ENCODE measurements around the gene GPR148. TPM values are rescaled to one million over a fixed set of nuclear protein-coding genes. Genes with fewer than 3 reads are reported as not detected.

The GPR148 gene
- polyA plus RNA-seq, 1 donor = 0.37 TPM

- WGBS (ENCODE audit: insufficient coverage, low lambda C conversion rate) = no CpG with 5 or more reads among the region's 9 CpGs
- Histone ChIP-seq H3K27ac (ENCODE audit: low read length) (no peak overlapping the region), H3K9me3 (ENCODE audit: control insufficient read depth, low read depth, low read length) (peaks cover 8% of the 10 kb centered on the region), H3K4me1 (ENCODE audit: control insufficient read depth, insufficient read depth, low read length) (no peaks in the 10 kb centered on the region), H3K27me3 (ENCODE audit: control insufficient read depth, insufficient read depth, low read length) (peaks cover 3% of the 10 kb centered on the region), H3K4me3 (ENCODE audit: low read length) (no peak overlapping the region), H3K36me3 (ENCODE audit: control insufficient read depth, insufficient read depth, low read length) (no peaks in the 10 kb centered on the region)
- no peak for DNase-seq
Measured at GRCh38 chr2:130749078-130749477, 20.2 kb downstream of the GPR148 start.

- Histone ChIP-seq H3K4me3 (ENCODE audit: low read length) (no peak overlapping the region), H3K9me3 (ENCODE audit: control insufficient read depth, low read depth, low read length) (peaks cover 4% of the 10 kb centered on the region), H3K4me1 (ENCODE audit: control insufficient read depth, insufficient read depth, low read length) (no peaks in the 10 kb centered on the region), H3K36me3 (ENCODE audit: control insufficient read depth, insufficient read depth, low read length) (no peaks in the 10 kb centered on the region), H3K27ac (ENCODE audit: low read length) (no peak overlapping the region), H3K27me3 (ENCODE audit: control insufficient read depth, insufficient read depth, low read length) (peaks cover 6% of the 10 kb centered on the region)
- no CpG with 5 or more reads among the region's 6 CpGs for WGBS (ENCODE audit: insufficient coverage, low lambda C conversion rate)
- DNase-seq = no peak
Measured at GRCh38 chr2:130749641-130750040, 20.8 kb downstream of the GPR148 start.

GRCh38 chr2:130754811-130755210 lies 25.9 kb downstream of the GPR148 start:
- DNase-seq = no peak
- peaks cover 37% of the 10 kb centered on the region for H3K27me3 ChIP-seq (ENCODE audit: control insufficient read depth, insufficient read depth, low read length)
- H3K36me3 ChIP-seq (ENCODE audit: control insufficient read depth, insufficient read depth, low read length) = no peaks in the 10 kb centered on the region
- H3K9me3 ChIP-seq (ENCODE audit: control insufficient read depth, low read depth, low read length) = no peaks in the 10 kb centered on the region
- H3K27ac ChIP-seq (ENCODE audit: low read length) = no peak overlapping the region
- no peak overlapping the region for H3K4me3 ChIP-seq (ENCODE audit: low read length)
- H3K4me1 ChIP-seq (ENCODE audit: control insufficient read depth, insufficient read depth, low read length) = peaks cover 3% of the 10 kb centered on the region
- WGBS (ENCODE audit: insufficient coverage, low lambda C conversion rate) = no CpG with 5 or more reads among the region's 8 CpGs

- H3K4me3 ChIP-seq (ENCODE audit: low read length) = peak within 1 kb of the TSS; percentile 38
- peak in 1 of 2 donors; percentile 37 for DNase-seq
- H3K4me1 ChIP-seq (ENCODE audit: control insufficient read depth, insufficient read depth, low read length) = peaks cover 3% of the 10 kb centered on the region
- H3K36me3 ChIP-seq (ENCODE audit: control insufficient read depth, insufficient read depth, low read length) = no peaks in the 10 kb centered on the region
- H3K9me3 ChIP-seq (ENCODE audit: control insufficient read depth, low read depth, low read length) = no peaks in the 10 kb centered on the region
- peak within 1 kb of the TSS; percentile 29 for H3K27ac ChIP-seq (ENCODE audit: low read length)
- peaks cover 37% of the 10 kb centered on the region for H3K27me3 ChIP-seq (ENCODE audit: control insufficient read depth, insufficient read depth, low read length)
- no CpG with 5 or more reads among the region's 43 CpGs for WGBS (ENCODE audit: insufficient coverage, low lambda C conversion rate)
Measured at GRCh38 chr2:130755256-130756052, 26.6 kb downstream of the GPR148 start, which contains the start of gene AMER3. AMER3 (plus strand) TSS chr2:130755540; CDS start chr2:130762073, 6,533 bp downstream.

GRCh38 chr2:130756053-130756873 lies 27.4 kb downstream of the GPR148 start:
- peak; percentile 19 to 62 for DNase-seq
- H3K27me3 ChIP-seq (ENCODE audit: control insufficient read depth, insufficient read depth, low read length) = peaks cover 37% of the 10 kb centered on the region
- no CpG with 5 or more reads among the region's 80 CpGs for WGBS (ENCODE audit: insufficient coverage, low lambda C conversion rate)

GRCh38 chr2:130756874-130757668 lies 28.2 kb downstream of the GPR148 start:
- no peak for DNase-seq
- WGBS (ENCODE audit: insufficient coverage, low lambda C conversion rate) = 52% methylated on average over 2 of the region's 16 CpGs
- Histone ChIP-seq H3K36me3 (ENCODE audit: control insufficient read depth, insufficient read depth, low read length) (no peaks in the 10 kb centered on the region), H3K9me3 (ENCODE audit: control insufficient read depth, low read depth, low read length) (no peaks in the 10 kb centered on the region), H3K4me3 (ENCODE audit: low read length) (no peak overlapping the region), H3K27me3 (ENCODE audit: control insufficient read depth, insufficient read depth, low read length) (peaks cover 37% of the 10 kb centered on the region), H3K27ac (ENCODE audit: low read length) (no peak overlapping the region), H3K4me1 (ENCODE audit: control insufficient read depth, insufficient read depth, low read length) (peaks cover 3% of the 10 kb centered on the region)

More at GRCh38 chr2:130756053-130756873, 27.4 kb downstream of the GPR148 start:
- H3K9me3 ChIP-seq (ENCODE audit: control insufficient read depth, low read depth, low read length) = no peaks in the 10 kb centered on the region
- H3K36me3 ChIP-seq (ENCODE audit: control insufficient read depth, insufficient read depth, low read length) = no peaks in the 10 kb centered on the region
- H3K4me3 ChIP-seq (ENCODE audit: low read length) = peak overlapping the region; percentile 38
- peaks cover 3% of the 10 kb centered on the region for H3K4me1 ChIP-seq (ENCODE audit: control insufficient read depth, insufficient read depth, low read length)
- H3K27ac ChIP-seq (ENCODE audit: low read length) = peak overlapping the region; percentile 29

- H3K36me3 ChIP-seq (ENCODE audit: control insufficient read depth, insufficient read depth, low read length) = no peaks in the 10 kb centered on the region
Measured at GRCh38 chr2:130759906-130760753, 31.3 kb downstream of the GPR148 start.

GRCh38 chr2:130760754-130761751 lies 32.2 kb downstream of the GPR148 start:
- H3K9me3 ChIP-seq (ENCODE audit: control insufficient read depth, low read depth, low read length) = no peaks in the 10 kb centered on the region
- H3K27me3 ChIP-seq (ENCODE audit: control insufficient read depth, insufficient read depth, low read length) = peaks cover 20% of the 10 kb centered on the region
- no peak overlapping the region for H3K27ac ChIP-seq (ENCODE audit: low read length)
- DNase-seq = no peak
- no peak overlapping the region for H3K4me3 ChIP-seq (ENCODE audit: low read length)
- peaks cover 3% of the 10 kb centered on the region for H3K4me1 ChIP-seq (ENCODE audit: control insufficient read depth, insufficient read depth, low read length)
- WGBS (ENCODE audit: insufficient coverage, low lambda C conversion rate) = 60% methylated on average over 2 of the region's 14 CpGs
- no peaks in the 10 kb centered on the region for H3K36me3 ChIP-seq (ENCODE audit: control insufficient read depth, insufficient read depth, low read length)

More at GRCh38 chr2:130759906-130760753, 31.3 kb downstream of the GPR148 start:
- Histone ChIP-seq H3K4me3 (ENCODE audit: low read length) (no peak overlapping the region), H3K27me3 (ENCODE audit: control insufficient read depth, insufficient read depth, low read length) (peaks cover 27% of the 10 kb centered on the region), H3K9me3 (ENCODE audit: control insufficient read depth, low read depth, low read length) (no peaks in the 10 kb centered on the region), H3K4me1 (ENCODE audit: control insufficient read depth, insufficient read depth, low read length) (peaks cover 3% of the 10 kb centered on the region), H3K27ac (ENCODE audit: low read length) (no peak overlapping the region)
- no CpG with 5 or more reads among the region's 10 CpGs for WGBS (ENCODE audit: insufficient coverage, low lambda C conversion rate)
- DNase-seq = no peak

All from large intestine (tissue), 3 donors.